HG02943 (cell line): ENCODE data around the gene CTNNAL1.
"Not testable (repeated sequence)": the region's sequence is repeated elsewhere in the genome, so short reads cannot be mapped to it uniquely, and the experiment has no call there.

ENCODE experiments used
- ATAC-seq: cut with Tn5 transposase; IDR thresholded peaks from one replicate; pipeline ENCODE4 v1.9.1; 2021; ENCODE audit warnings: mild to moderate bottlenecking, low read depth, moderate library complexity; ENCODE audit not compliant: unreplicated experiment

CTNNAL1 gene

DNA sequence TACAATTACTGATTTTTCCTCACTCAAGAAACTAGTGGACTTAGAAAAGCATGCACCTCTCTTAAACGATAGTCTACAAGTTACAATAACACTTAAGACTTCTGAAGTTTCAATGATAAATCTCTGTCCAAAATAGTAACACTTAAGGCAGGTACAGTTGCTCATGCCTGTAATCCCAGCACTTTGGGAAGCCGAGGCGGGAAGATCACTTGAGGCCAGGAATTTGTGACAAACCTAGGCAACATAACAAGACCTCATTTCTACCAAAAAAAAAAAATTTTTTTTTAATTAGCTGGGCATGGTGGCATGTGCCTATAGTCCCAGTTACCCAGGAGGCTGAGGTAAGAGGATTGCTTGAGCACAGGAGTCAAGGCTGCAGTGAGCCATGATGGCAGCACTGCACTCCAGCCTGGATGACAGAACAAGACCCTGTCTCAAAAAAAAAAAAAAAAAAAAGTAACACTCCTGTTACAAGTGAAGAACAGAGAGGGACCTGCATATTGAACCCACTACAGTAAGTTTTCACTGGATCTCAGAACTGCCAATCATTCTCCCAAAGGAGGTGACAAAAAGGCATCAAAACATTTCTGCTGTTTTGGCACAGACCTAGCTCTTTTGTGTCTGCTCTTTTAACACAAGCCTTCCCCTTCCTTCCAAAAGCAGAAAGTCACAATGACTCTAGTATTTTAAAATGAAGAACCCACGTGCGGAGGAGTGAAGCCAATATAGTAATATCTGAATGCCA lies 75.6 kb downstream of the CTNNAL1 start:
- ATAC-seq = no peak

GRCh38 chr9:108934323-108934893 lies 78.9 kb downstream of the CTNNAL1 start, which contains the start of gene ABITRAM:
TSS of gene ABITRAM (plus strand) at chr9:108934400. CDS start at chr9:108934487, 87 bp downstream.
- peak; percentile 70 for ATAC-seq

GRCh38 chr9:108933718-108934322 lies 79.5 kb downstream of the CTNNAL1 start, which contains the start of gene ELP1:
TSS of gene ELP1 (minus strand) at chr9:108934124. CDS start at chr9:108931146, 2,978 bp downstream.
- ATAC-seq = peak; percentile 94

DNA sequence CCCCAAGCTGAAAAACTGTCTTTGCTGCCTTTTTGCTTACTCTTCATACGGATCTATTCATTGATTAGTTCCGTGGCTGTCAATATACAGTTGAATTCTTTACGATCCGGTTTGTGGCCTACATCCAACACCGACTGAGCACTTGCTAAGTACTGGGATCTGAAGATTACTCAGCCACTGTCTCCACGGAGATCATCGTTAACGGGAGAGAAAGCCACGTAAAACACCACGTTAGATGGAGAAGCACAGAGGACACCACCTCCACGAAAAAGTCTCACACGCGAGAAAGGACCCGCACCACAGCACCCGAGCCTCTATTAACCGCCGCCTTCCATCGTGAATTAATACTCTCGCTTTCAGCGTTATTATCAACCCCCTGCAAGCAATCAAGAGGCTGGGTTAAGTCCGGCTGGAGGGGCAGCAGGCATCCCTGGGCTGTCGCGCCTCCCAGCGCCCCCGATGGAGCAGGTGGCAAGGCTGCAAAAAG lies 80.0 kb downstream of the CTNNAL1 start:
- ATAC-seq = no peak

DNA sequence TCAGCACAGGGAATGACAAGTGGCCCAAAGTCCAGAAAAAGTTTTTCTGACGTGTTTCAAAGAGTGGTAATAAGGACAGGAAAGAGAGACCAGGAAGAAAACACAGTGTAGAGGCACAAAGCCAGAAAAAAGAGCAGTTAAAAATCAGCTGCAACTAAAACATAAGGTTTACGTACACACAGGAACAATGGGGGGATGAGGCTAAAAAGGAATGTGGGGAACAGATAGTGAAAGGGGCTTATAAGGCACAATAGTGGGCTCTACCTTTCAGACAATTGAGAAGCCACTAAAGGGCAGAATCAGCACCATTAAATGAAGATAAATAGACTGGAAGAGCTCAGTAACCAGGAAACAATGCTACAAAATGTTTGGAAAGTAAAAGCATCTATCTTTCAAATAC lies 84.9 kb downstream of the CTNNAL1 start:
- ATAC-seq = no peak

- ATAC-seq = no peak
Observed at GRCh38 chr9:108924466-108924865, 88.8 kb downstream of the CTNNAL1 start.

DNA sequence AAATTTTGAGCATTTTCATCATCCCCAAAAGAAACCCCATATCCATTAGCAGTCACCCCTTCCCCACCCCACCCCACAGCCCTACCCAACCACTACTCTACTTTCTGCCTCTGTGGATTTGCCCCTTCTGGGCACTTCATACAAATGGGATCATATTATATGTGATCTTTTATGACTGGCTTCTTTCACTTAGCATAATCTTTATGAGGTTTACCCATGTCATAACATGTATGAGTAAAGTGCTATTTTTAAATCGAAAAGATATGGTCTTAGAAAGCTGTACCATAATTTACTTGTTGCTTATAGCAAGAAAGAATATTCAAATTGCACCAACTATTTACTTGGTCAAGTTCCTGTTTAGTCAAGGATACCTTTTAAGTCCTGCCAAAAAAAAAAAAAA lies 92.1 kb downstream of the CTNNAL1 start:
- ATAC-seq = no peak

DNA sequence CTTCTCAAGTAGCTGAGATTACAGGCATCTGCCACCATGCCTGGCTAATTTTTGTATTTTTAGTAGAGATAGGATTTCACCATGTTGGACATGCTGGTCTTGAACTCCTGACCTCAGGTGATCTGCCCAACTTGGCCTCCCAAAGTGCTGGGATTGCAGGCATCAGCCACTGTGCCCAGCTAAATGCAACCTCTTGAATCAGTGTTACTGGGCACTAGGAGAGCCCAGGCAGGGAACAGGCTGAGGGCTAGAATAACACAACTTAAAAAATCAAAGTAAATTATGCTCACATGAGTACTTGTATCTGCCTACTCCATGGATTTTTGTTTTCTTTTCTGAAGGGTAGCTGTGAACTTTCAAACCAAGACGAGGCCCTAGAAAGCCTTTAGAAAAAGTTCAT lies 92.9 kb downstream of the CTNNAL1 start:
- ATAC-seq = not testable (repeated sequence)

GRCh38 chr9:108919517-108919916 lies 93.8 kb downstream of the CTNNAL1 start:
- ATAC-seq = no peak

DNA sequence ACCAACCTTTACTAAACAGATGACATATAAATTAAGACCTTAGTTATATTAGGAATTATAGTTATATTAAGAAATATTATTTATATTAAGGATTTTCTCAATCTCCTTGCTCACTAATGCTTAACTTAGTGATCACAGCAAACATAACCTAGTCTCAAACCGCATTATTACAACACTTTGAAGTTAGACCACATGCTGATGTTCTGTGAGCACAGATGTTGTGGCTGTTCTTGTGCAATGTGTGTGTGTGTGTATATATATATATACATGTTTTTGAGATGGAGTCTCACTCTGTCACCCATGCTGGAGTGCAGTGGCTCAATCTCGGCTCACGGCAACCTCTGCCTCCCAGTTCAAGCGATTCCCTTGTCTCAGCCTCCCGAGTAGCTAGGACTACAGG lies 99.9 kb downstream of the CTNNAL1 start:
- no peak for ATAC-seq

- no peak for ATAC-seq
Observed at GRCh38 chr9:108911820-108912219, 101.5 kb downstream of the CTNNAL1 start.

GRCh38 chr9:108910914-108911313 lies 102.4 kb downstream of the CTNNAL1 start:
- ATAC-seq = no peak

DNA sequence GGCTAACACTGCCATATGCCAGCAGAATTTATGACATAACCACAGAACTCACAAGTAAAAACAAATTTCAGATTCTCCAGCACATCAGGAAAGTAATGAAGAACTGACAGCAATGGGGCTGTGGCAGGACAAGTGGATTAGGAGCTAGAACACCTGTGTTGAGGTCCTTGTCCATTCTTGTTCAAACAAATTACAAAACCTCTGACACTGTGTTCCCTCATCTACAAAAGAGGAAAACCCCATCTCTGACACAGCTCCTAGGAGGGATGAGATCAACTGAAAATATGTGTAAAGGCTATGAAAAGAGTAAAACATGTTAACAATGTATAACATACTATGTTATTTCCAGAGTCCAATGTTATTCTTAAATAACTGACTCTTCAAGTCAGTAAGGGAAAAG lies 102.9 kb downstream of the CTNNAL1 start:
- no peak for ATAC-seq

- ATAC-seq = no peak
Observed at GRCh38 chr9:108905494-108905893, 107.8 kb downstream of the CTNNAL1 start.

- no peak for ATAC-seq
Observed at GRCh38 chr9:108904161-108904560, 109.1 kb downstream of the CTNNAL1 start.

DNA sequence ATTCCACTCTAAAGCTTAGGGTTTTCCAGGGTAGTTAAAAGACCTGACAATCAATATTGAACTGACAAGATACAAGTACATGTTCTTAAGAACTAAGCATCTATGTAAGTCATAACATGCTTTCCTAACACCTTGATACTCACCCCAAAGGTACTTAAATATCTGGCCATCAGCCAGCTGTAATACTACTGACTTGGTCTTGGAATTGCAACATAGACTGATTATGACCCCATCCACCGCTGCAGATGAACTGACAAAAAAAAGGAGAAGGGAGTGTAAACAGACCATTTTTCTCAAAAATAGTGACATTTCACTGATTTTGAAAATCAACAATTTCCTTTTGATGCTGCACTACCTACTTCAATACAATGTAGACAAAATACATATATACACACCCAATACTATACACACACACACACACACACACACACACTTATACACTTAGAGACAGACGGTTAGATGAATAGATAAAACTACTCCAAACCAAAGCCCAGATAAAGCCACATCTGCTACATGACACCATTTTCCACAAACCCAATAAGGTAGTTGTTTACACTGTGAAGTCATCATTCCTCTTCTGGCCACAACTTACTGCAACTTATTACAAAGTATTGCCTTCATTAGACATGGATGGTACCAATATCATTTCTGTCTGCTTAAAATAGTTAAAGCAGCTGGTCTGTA lies 109.7 kb downstream of the CTNNAL1 start:
- ATAC-seq = no peak

GRCh38 chr9:108900176-108900575 lies 113.1 kb downstream of the CTNNAL1 start:
- no peak for ATAC-seq

GRCh38 chr9:108899023-108899695 lies 114.1 kb downstream of the CTNNAL1 start:
- ATAC-seq = not testable (repeated sequence)

GRCh38 chr9:108897324-108898096 lies 115.8 kb downstream of the CTNNAL1 start:
- ATAC-seq = no peak
